ENCODE results near the gene BAD. TPM values are rescaled to one million over a fixed set of nuclear protein-coding genes. Genes with fewer than 3 reads are reported as not detected.
"Not testable (repeated sequence)": the region's sequence is repeated elsewhere in the genome, so short reads cannot be mapped to it uniquely, and the experiment has no call there.

BAD gene
- total and polyA plus RNA-seq, 3 experiments from 2014 or later = 40.4 to 56.5 (median 40.9) TPM

DNA sequence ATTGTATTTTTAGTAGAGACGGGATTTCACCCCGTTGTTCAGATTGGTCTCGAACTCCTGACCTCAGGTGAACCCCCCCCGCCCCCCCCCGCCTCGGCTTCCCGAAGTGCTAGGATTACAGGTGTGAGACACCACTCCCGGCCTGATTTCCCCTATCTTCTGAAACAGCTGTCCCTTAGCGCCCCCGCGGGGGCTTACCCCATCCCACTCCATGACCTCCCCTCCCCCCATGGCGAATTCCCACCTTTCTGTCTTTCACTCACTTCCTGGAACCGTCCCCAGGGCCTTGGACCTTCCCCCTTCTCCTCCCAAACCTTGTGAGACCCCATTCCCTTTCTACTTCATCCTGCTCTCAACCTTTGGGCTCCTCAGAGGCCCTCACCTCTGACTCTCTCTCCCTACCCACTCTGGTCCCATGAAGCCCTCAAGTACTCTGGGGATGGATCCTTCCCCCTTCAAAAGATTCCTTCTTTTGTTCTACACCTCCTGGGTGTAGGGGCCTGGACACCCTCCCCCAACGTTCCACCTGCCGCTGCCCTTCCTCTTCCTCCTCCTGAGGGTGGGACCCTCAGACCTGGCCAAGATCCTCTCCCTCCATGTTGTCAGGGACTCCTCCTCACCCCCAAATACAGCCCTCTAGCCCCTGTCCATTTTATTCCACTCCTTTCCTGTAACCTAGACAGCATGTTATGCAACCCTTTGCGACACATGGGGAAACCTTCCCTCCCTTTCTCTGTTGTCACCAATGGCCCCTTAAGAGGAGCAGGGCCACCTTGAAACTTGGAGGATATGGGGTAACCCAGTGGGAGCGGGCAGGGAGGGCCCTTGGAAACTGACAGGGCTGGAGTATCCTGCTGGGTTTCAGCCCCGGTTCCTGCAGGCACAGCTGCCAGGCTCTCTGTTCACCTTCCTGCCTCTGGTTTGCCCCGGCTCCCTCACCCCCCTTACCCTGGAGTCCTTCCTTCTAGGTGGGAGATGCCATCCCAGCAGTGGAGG is 34.6 kb upstream of the BAD start:
- Histone ChIP-seq H3K27ac (ENCODE audit: low read depth, low read length) (peak overlapping the region; percentile 97), H3K4me1 (ENCODE audit: insufficient read depth, low read length) (peaks cover 14% of the 10 kb centered on the region), H3K4me3 (ENCODE audit: low read length) (peak overlapping the region; percentile 93), H3K27me3 (ENCODE audit: insufficient read depth, low read length, poor library complexity, severe bottlenecking) (no peaks in the 10 kb centered on the region), H3K36me3 (ENCODE audit: insufficient read depth, low read length) (no peaks in the 10 kb centered on the region), H3K9me3 (ENCODE audit: low read length) (no peaks in the 10 kb centered on the region)
- DNase-seq = no peak
- Mint-ChIP-seq H3K9me3 (no peaks in the 10 kb centered on the region), H3K27ac (peak overlapping the region; percentile 98 to 100 (median 99)), H3K27me3 (peaks cover 0 to 7% of the 10 kb centered on the region in 2 donors), H3K4me3 (peak overlapping the region; percentile 89 to 97 (median 94)), H3K4me1 (peaks cover 26 to 41% (median 29%) of the 10 kb centered on the region in 3 donors), H3K36me3 (peaks cover 4 to 60% (median 5%) of the 10 kb centered on the region in 3 donors)
- CTCF ChIA-PET = interaction anchor here (2.9 to 3.6 kb wide), 3 partner anchors 13 to 21 kb away, joined by 34 to 61 read pairs (median 42); partner anchors contain the start of genes CCDC88B and ESRRA
- POLR2A ChIA-PET = interaction anchor here (1.1 to 3.4 kb wide), 5 partner anchors 15 to 816 kb away, joined by 3 to 42 read pairs (median 28); partner anchors contain the start of genes CCDC88B, ESRRA and SYVN1

DNA sequence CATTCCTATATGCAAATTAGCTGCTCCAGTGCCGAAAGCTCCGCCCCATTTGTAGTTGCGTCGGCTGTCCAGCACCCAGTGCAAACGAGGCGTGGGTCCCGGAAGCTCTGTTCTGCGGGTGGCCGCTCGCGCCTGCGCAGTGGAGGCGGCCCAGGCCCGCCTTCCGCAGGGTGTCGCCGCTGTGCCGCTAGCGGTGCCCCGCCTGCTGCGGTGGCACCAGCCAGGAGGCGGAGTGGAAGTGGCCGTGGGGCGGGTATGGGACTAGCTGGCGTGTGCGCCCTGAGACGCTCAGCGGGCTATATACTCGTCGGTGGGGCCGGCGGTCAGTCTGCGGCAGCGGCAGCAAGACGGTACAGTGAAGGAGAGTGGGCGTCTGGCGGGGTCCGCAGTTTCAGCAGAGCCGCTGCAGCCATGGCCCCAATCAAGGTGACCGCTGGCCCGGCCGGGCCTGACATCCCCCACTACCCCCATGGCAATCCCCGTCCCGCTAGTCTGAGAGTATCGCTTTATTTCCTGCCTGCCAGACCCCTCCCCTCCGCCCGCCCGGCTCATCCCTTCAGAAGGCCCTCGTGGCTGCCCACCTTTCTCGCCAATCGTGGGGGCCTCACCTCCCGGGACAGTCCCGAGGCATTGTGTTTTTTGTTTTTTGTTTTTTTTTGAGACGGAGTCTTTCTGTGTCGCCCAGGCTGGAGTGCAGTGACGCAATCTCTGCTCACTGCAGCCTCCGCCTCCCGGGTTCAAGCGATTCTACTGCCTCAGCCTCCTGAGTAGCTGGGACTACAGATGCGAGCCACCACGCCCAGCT is 33.7 kb upstream of the BAD start, which contains the start of gene PRDX5:
Gene PRDX5, plus strand, starts transcription at position 161 of the 805 bp plus-strand sequence. Its CDS starts 95 bp downstream, at position 256.
- Mint-ChIP-seq H3K27ac (peak within 1 kb of the TSS; percentile 98 to 100 (median 99)), H3K4me3 (peak within 1 kb of the TSS; percentile 89 to 97 (median 94)), H3K27me3 (peaks cover 0 to 7% of the 10 kb centered on the region in 2 donors), H3K4me1 (peaks cover 28 to 43% (median 30%) of the 10 kb centered on the region in 3 donors), H3K36me3 (peaks cover 4 to 62% (median 5%) of the 10 kb centered on the region in 3 donors), H3K9me3 (no peaks in the 10 kb centered on the region)
- DNase-seq = peak; percentile 92 to 98 (median 97)
- Histone ChIP-seq H3K27ac (ENCODE audit: low read depth, low read length) (peak within 1 kb of the TSS; percentile 97), H3K36me3 (ENCODE audit: insufficient read depth, low read length) (no peaks in the 10 kb centered on the region), H3K9me3 (ENCODE audit: low read length) (no peaks in the 10 kb centered on the region), H3K4me1 (ENCODE audit: insufficient read depth, low read length) (peaks cover 14% of the 10 kb centered on the region), H3K27me3 (ENCODE audit: insufficient read depth, low read length, poor library complexity, severe bottlenecking) (no peaks in the 10 kb centered on the region), H3K4me3 (ENCODE audit: low read length) (peak within 1 kb of the TSS; percentile 93)
- ChIA-PET POLR2A (interaction anchor here (0.5 to 3.4 kb wide), 29 partner anchors 9 to 1591 kb away, joined by 3 to 42 read pairs (median 4); partner anchors contain the start of genes BAD, CCDC88B, ESRRA and FERMT3), CTCF (interaction anchor here (0.7 to 3.6 kb wide), 27 partner anchors 9 to 370 kb away, joined by 3 to 61 read pairs (median 5); partner anchors contain the start of genes BAD, CCDC88B, ESRRA and FERMT3)

DNA sequence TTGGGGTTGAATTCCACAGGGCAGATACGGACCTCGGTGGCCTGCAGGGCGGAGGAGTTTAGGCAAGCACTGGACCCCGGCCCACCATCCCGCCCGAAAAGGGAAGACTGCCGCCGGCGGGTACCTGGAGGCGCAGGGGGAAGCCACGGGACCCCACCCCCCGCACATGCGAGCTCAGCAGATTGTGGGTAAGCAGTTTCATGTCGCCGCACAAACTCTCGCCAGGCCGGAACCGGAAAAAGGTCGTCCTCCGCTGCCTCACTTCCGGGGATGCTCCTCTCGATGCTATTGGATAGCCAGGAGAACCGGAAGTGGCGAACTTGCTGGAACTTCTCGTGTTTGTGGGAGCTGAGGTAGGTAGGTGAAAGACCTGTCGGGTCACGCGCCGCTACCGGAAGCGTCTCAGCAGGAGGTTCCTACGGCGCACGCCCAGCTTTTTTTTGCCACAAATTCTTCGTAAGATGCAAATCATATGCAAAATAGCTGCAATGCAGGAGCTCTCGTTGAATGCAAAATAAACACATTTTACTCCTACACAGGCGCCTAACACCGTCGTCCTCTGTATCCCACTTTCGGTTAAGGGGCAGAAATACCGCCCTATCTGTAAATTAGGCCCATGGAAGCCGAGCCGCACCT is 33.0 kb upstream of the BAD start, which contains the start of gene TRMT112:
Gene TRMT112, minus strand, starts transcription at position 235 of the 636 bp plus-strand sequence. Its CDS starts 33 bp downstream, at position 202.
- H3K9me3 Mint-ChIP-seq = no peaks in the 10 kb centered on the region
- H3K36me3 Mint-ChIP-seq = peaks cover 4 to 69% (median 10%) of the 10 kb centered on the region in 3 donors
- ChIA-PET POLR2A (interaction anchor here (0.6 to 3.4 kb wide), 27 partner anchors 10 to 1590 kb away, joined by 3 to 42 read pairs (median 4); partner anchors contain the start of genes BAD, CCDC88B, ESRRA and FERMT3), CTCF (interaction anchor here (0.7 to 3.6 kb wide), 28 partner anchors 10 to 426 kb away, joined by 3 to 61 read pairs (median 4); partner anchors contain the start of genes BAD, CCDC88B, ESRRA and FERMT3)
- Histone ChIP-seq H3K4me3 (ENCODE audit: low read length) (peak within 1 kb of the TSS; percentile 93), H3K27me3 (ENCODE audit: insufficient read depth, low read length, poor library complexity, severe bottlenecking) (no peaks in the 10 kb centered on the region), H3K4me1 (ENCODE audit: insufficient read depth, low read length) (peaks cover 14% of the 10 kb centered on the region), H3K9me3 (ENCODE audit: low read length) (no peaks in the 10 kb centered on the region), H3K36me3 (ENCODE audit: insufficient read depth, low read length) (no peaks in the 10 kb centered on the region), H3K27ac (ENCODE audit: low read depth, low read length) (peak within 1 kb of the TSS; percentile 97)
- peaks cover 35 to 50% (median 37%) of the 10 kb centered on the region in 3 donors for H3K4me1 Mint-ChIP-seq
- DNase-seq = peak; percentile 92 to 99 (median 97)
- peak within 1 kb of the TSS; percentile 89 to 97 (median 94) for H3K4me3 Mint-ChIP-seq
- H3K27me3 Mint-ChIP-seq = peaks cover 0 to 7% of the 10 kb centered on the region in 2 donors
- H3K27ac Mint-ChIP-seq = peak within 1 kb of the TSS; percentile 98 to 100 (median 99)

DNA sequence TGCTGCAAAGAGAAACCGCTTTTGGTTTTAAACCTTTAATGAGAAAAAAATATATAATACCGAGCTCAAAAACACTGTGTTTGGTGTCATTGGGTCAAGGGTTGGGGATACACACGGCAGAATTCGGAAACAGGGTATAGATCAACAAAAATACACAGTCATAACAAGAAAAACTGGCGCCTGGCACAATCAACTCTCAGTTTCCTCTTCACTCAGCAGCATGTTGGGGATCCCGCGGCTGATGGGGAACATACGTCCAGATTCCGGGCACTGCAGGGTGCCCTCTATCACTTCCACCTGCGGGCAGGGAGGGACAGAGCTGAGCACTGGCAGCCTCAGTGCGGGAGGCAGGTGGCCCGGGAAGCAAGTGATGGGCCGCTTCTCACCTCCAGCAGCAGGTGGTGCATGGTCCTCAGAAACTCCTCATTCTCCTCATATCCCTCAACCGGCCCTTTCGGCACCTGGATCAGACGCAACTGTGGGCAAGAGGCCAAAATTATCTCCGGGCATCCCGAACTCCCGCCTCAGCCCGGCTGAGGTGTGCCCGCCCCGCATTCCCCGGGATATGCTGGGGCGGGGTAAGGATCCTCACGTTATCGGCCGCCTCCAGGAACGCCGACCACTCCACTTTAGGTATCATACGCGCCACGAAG is 32.3 kb upstream of the BAD start:
- Histone ChIP-seq H3K9me3 (ENCODE audit: low read length) (no peaks in the 10 kb centered on the region), H3K4me1 (ENCODE audit: insufficient read depth, low read length) (peaks cover 14% of the 10 kb centered on the region), H3K4me3 (ENCODE audit: low read length) (peak overlapping the region; percentile 77), H3K36me3 (ENCODE audit: insufficient read depth, low read length) (no peaks in the 10 kb centered on the region), H3K27ac (ENCODE audit: low read depth, low read length) (peak overlapping the region; percentile 97), H3K27me3 (ENCODE audit: insufficient read depth, low read length, poor library complexity, severe bottlenecking) (no peaks in the 10 kb centered on the region)
- Mint-ChIP-seq H3K4me1 (peaks cover 36 to 52% (median 37%) of the 10 kb centered on the region in 3 donors), H3K9me3 (no peaks in the 10 kb centered on the region), H3K27ac (peak overlapping the region; percentile 98 to 100 (median 99)), H3K4me3 (peak overlapping the region; percentile 89 to 97 (median 94)), H3K27me3 (peaks cover 0 to 7% of the 10 kb centered on the region in 2 donors), H3K36me3 (peaks cover 4 to 67% (median 10%) of the 10 kb centered on the region in 3 donors)
- DNase-seq = peak in 3 of 5 donors; percentile 37 to 64 (median 39)
- ChIA-PET POLR2A (interaction anchor here (0.9 to 3.4 kb wide), 16 partner anchors 10 to 1461 kb away, joined by 3 to 42 read pairs (median 10); partner anchors contain the start of genes BAD, CCDC88B, ESRRA and FERMT3), CTCF (interaction anchor here (0.9 to 3.6 kb wide), 19 partner anchors 12 to 427 kb away, joined by 3 to 61 read pairs (median 4); partner anchors contain the start of genes BAD, CATSPERZ, CCDC88B and ESRRA)

- DNase-seq; H3K36me3 ChIP-seq (ENCODE audit: insufficient read depth, low read length): not testable (repeated sequence)
Observed at GRCh38 chr11:64315667-64316526, 31.4 kb upstream of the BAD start.

More at GRCh38 chr11:64315667-64316526, 31.4 kb upstream of the BAD start:
- Mint-ChIP-seq H3K4me3 (peak overlapping the region; percentile 89 to 97 (median 94)), H3K36me3 (peaks cover 1 to 61% (median 7%) of the 10 kb centered on the region in 3 donors), H3K27ac (peak overlapping the region; percentile 98 to 100 (median 99)), H3K4me1 (peaks cover 38 to 52% (median 40%) of the 10 kb centered on the region in 3 donors)
- Histone ChIP-seq H3K4me1 (ENCODE audit: insufficient read depth, low read length) (peaks cover 14% of the 10 kb centered on the region), H3K27ac (ENCODE audit: low read depth, low read length) (peak overlapping the region; percentile 97)
- H3K4me3 ChIP-seq (ENCODE audit: low read length); H3K9me3 ChIP-seq (ENCODE audit: low read length); H3K27me3 Mint-ChIP-seq; H3K27me3 ChIP-seq (ENCODE audit: insufficient read depth, low read length, poor library complexity, severe bottlenecking); H3K9me3 Mint-ChIP-seq: not testable (repeated sequence)
- ChIA-PET CTCF (interaction anchor here (1.2 to 3.6 kb wide), 6 partner anchors 11 to 45 kb away, joined by 4 to 61 read pairs (median 24); partner anchors contain the start of genes CATSPERZ, CCDC88B and ESRRA), POLR2A (interaction anchor here (0.5 to 3.4 kb wide), 3 partner anchors 26 to 111 kb away, joined by 4 to 33 read pairs (median 16); no protein-coding TSS in a partner anchor)
